Measurements from ENCODE around the gene GPR137. TPM values are rescaled to one million over a fixed set of nuclear protein-coding genes. Genes with fewer than 3 reads are reported as not detected.

Gene GPR137
- total and polyA plus RNA-seq, 9 of the 15 experiments (the other 6 are each of a cell fraction or from before 2014, with no cell fraction given) = 0.32 to 26.7 (median 10.7) TPM

DNA sequence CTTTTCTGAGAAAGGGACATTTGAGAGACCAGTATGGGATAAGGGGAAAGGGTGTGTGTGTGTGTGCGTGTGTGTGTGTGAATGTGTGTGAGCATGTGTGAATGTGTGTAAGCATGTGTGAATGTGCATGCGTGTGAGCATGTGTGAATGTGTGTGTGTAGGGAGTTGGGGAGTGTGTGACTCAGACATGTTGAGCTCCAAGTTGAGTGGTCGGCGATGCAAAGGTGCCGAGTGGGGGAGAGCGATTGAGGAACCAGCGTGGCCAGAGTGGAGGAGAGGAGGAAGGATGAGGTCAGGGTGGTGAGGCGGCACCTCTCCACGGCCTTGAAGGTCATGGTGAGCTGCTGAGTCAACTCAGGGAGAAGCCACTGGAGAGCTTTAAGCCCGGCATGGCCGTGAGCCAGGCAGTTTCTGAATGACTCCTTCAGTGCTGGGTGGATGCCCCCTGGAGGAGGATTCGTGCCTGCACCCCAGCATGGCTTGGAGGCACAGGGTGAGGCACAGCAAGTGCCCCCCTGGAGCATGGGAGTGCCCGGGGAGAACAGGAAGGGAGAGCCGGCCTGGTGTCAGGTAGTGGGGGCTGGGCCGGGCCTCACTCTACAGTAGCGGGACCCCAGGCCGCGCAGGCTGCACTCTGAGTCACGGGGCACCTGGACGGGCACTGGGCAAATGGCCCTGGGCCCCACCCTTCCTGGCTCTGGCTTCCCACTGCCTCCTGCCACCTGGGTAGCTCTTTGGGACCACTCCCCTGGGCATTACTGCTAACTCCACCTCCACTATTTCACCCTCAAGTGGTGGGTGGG, 46.1 kb downstream of the GPR137 start (continued):
- TF ChIP-seq, protein P1, sequence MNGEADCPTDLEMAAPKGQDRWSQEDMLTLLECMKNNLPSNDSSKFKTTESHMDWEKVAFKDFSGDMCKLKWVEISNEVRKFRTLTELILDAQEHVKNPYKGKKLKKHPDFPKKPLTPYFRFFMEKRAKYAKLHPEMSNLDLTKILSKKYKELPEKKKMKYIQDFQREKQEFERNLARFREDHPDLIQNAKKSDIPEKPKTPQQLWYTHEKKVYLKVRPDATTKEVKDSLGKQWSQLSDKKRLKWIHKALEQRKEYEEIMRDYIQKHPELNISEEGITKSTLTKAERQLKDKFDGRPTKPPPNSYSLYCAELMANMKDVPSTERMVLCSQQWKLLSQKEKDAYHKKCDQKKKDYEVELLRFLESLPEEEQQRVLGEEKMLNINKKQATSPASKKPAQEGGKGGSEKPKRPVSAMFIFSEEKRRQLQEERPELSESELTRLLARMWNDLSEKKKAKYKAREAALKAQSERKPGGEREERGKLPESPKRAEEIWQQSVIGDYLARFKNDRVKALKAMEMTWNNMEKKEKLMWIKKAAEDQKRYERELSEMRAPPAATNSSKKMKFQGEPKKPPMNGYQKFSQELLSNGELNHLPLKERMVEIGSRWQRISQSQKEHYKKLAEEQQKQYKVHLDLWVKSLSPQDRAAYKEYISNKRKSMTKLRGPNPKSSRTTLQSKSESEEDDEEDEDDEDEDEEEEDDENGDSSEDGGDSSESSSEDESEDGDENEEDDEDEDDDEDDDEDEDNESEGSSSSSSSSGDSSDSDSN (IDR thresholded peaks at IDR 0.05; ENCODE audit: borderline replicate concordance in 1 of 2, low read depth in 2 of 2, low read length in 2 of 2) = peak in 1 of 2 experiments; percentile 16; a peak in 1 of 4 replicates
- TF ChIP-seq STAT6 (CRISPR knock-in tag; IDR thresholded peaks at IDR 0.05) = no peak
- TF ChIP-seq, protein P2, sequence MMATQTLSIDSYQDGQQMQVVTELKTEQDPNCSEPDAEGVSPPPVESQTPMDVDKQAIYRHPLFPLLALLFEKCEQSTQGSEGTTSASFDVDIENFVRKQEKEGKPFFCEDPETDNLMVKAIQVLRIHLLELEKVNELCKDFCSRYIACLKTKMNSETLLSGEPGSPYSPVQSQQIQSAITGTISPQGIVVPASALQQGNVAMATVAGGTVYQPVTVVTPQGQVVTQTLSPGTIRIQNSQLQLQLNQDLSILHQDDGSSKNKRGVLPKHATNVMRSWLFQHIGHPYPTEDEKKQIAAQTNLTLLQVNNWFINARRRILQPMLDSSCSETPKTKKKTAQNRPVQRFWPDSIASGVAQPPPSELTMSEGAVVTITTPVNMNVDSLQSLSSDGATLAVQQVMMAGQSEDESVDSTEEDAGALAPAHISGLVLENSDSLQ (IDR thresholded peaks at IDR 0.05) = peak; percentile 33
- TF ChIP-seq ID3 (CRISPR knock-in tag; IDR thresholded peaks at IDR 0.05) = no peak
- TF ChIP-seq ID3 (tag; IDR thresholded peaks at IDR 0.05) = peak; percentile 85; the same call in 1 of the 2 replicates
- peak; percentile 54; the same call in 1 of the 2 replicates for TF ChIP-seq REST (IDR thresholded peaks at IDR 0.05; ENCODE audit: borderline replicate concordance)
- TF ChIP-seq REST (CRISPR knock-in tag; IDR thresholded peaks at IDR 0.05; ENCODE audit: low read depth) = no peak
- TF ChIP-seq PHTF2 (CRISPR knock-in tag; IDR thresholded peaks at IDR 0.05) = no peak
- TF ChIP-seq KLF13 (tag; IDR thresholded peaks at IDR 0.05; ENCODE audit: borderline replicate concordance, low read depth) = no peak
- 0 out of 2 replicates have a peak, but pooled peaks have one; percentile 19 for TF ChIP-seq TAF7 (tag; IDR thresholded peaks at IDR 0.05)
- TF ChIP-seq SMARCC2 (IDR thresholded peaks at IDR 0.05; ENCODE audit: low read depth) = no peak; the same call in 1 of the 2 replicates
